Liver (tissue), 9 donors: ENCODE data around the gene PRR5L. TPM values are rescaled to one million over a fixed set of nuclear protein-coding genes. Genes with fewer than 3 reads are reported as not detected.

Experiments
- DNase-seq: peaks from one replicate; pipeline ENCODE4 v3.0.0-alpha.2; 2017; ENCODE audit warnings: low spot score
- H3K27ac ChIP-seq, 2 donors: one replicate each; pipeline ENCODE4 v1.7.0; 2013; ENCODE audit warnings: inconsistent platforms in 2 of 2, low read length in 2 of 2, control low read depth in 1 of 2, low read depth in 1 of 2, mild to moderate bottlenecking in 1 of 2
- H3K27me3 ChIP-seq, 4 donors: one replicate each; pipeline versions ENCODE4 v1.6.1 to v1.7.0; 2013; ENCODE audit warnings: low read length in 3 of 4, inconsistent platforms in 1 of 4, mild to moderate bottlenecking in 1 of 4, moderate library complexity in 1 of 4; ENCODE audit not compliant: control insufficient read depth in 4 of 4, insufficient read depth in 4 of 4
- H3K36me3 ChIP-seq, 4 donors: one replicate each; pipeline versions ENCODE4 v1.6.1 to v1.7.0; 2013; ENCODE audit warnings: low read length in 3 of 4, mild to moderate bottlenecking in 3 of 4, low read depth in 1 of 4, moderate library complexity in 1 of 4; ENCODE audit not compliant: control insufficient read depth in 4 of 4, insufficient read depth in 3 of 4
- H3K4me1 ChIP-seq, 4 donors: one replicate each; pipeline versions ENCODE4 v1.6.1 to v1.7.0; 2013; ENCODE audit warnings: low read length in 3 of 4, mild to moderate bottlenecking in 3 of 4, moderate library complexity in 1 of 4; ENCODE audit not compliant: control insufficient read depth in 4 of 4, insufficient read depth in 4 of 4
- H3K4me3 ChIP-seq, 3 donors: one replicate each; pipeline versions ENCODE4 v1.6.1 to v1.7.0; 2013; ENCODE audit warnings: low read length in 3 of 3, control low read depth in 1 of 3, low read depth in 1 of 3, mild to moderate bottlenecking in 1 of 3
- H3K9ac ChIP-seq, 2 donors: one replicate each; pipeline ENCODE4 v1.7.0; 2013; ENCODE audit warnings: low read length in 2 of 2, mild to moderate bottlenecking in 2 of 2, moderate library complexity in 2 of 2, control low read depth in 1 of 2, low read depth in 1 of 2
- H3K9me3 ChIP-seq, 4 donors: one replicate each; pipeline versions ENCODE4 v1.6.1 to v1.7.0; 2013; ENCODE audit warnings: low read length in 3 of 4; ENCODE audit not compliant: control insufficient read depth in 4 of 4
- GABPA ChIP-seq, 2 donors: IDR thresholded peaks in 1 of 2; conservative IDR thresholded peaks in 1 of 2; 2 replicates each; pipeline ENCODE4 v1.6.1; 2016; ENCODE audit warnings: antibody characterized with exemption in 2 of 2, mild to moderate bottlenecking in 1 of 2, moderate library complexity in 1 of 2
- HNF4A ChIP-seq, 2 donors: conservative IDR thresholded peaks; 2 replicates each; pipeline ENCODE4 v1.6.1; 2016; ENCODE audit warnings: antibody characterized with exemption in 2 of 2, mild to moderate bottlenecking in 2 of 2
- NR2F2 ChIP-seq: IDR thresholded peaks from 2 replicates; pipeline ENCODE4 v1.6.1; 2016; ENCODE audit warnings: antibody characterized with exemption
- RAD21 ChIP-seq, 2 donors: IDR thresholded peaks; 2 replicates each; pipeline ENCODE4 v1.6.1; 2016; ENCODE audit warnings: antibody characterized with exemption in 2 of 2, mild to moderate bottlenecking in 2 of 2
- SP1 ChIP-seq: IDR thresholded peaks from 2 replicates; pipeline ENCODE4 v1.6.1; 2018; ENCODE audit warnings: antibody characterized with exemption, mild to moderate bottlenecking
- TAF1 ChIP-seq: conservative IDR thresholded peaks from 2 replicates; pipeline ENCODE4 v1.6.1; 2016; ENCODE audit warnings: antibody characterized with exemption, mild to moderate bottlenecking
- YY1 ChIP-seq: IDR thresholded peaks from 2 replicates; pipeline ENCODE4 v1.6.1; 2016; ENCODE audit warnings: antibody characterized with exemption, mild to moderate bottlenecking
- WGBS: extraction: QIAGEN DNeasy Blood & Tissue Kit; methylation state at CpG from one replicate; pipeline ENCODE4 v1.1.7; 2013; 5-methylcytosine and 5-hydroxymethylcytosine counted together
- polyA plus RNA-seq, 2 donors: library from polyadenylated mRNA; stranded (reverse) in 1 of 2; unstranded in 1 of 2; fragments of 200-250 nt in 1 of 2; fragments of >200 nt in 1 of 2; fragmentation: Nextera tagmentation in 1 of 2; extraction: Ambion mirVana in 1 of 2; gene quantifications; one replicate each; pipeline versions ENCODE4 v1.2.1 to v1.2.3, GENCODE V29; 2013 to 2015
- total RNA-seq, 2 donors: library from RNA; depleted of rRNA; stranded (reverse); fragments of >200 nt; gene quantifications; one replicate each; pipeline ENCODE4 v1.2.3, GENCODE V29; 2014
- TF ChIP-seq, protein P1 (sequence below): IDR thresholded peaks from 2 replicates; pipeline ENCODE4 v1.6.1; 2016; ENCODE audit warnings: antibody characterized with exemption
- TF ChIP-seq, protein P2 (sequence below): fragments of 150-350 bp; IDR thresholded peaks from 2 replicates; pipeline ENCODE4 v1.5.1; 2017; ENCODE audit warnings: improper control_type of control experiment, low read depth, low read length; ENCODE audit not compliant: missing input control
- TF ChIP-seq, protein P3 (sequence below): IDR thresholded peaks from 2 replicates; pipeline ENCODE4 v1.6.1; 2016; ENCODE audit warnings: antibody characterized with exemption
- TF ChIP-seq, protein P4 (sequence below): IDR thresholded peaks from 2 replicates; pipeline ENCODE4 v1.6.1; 2016; ENCODE audit warnings: antibody characterized with exemption, mild to moderate bottlenecking
- donor health status: healthy.
- donor health status: healthy.
- donor health status: healthy.
- donor health status: healthy.
- donor health status: healthy.

Gene PRR5L
- total and polyA plus RNA-seq, 4 donors = 1.2 to 8.5 (median 4.5) TPM

DNA sequence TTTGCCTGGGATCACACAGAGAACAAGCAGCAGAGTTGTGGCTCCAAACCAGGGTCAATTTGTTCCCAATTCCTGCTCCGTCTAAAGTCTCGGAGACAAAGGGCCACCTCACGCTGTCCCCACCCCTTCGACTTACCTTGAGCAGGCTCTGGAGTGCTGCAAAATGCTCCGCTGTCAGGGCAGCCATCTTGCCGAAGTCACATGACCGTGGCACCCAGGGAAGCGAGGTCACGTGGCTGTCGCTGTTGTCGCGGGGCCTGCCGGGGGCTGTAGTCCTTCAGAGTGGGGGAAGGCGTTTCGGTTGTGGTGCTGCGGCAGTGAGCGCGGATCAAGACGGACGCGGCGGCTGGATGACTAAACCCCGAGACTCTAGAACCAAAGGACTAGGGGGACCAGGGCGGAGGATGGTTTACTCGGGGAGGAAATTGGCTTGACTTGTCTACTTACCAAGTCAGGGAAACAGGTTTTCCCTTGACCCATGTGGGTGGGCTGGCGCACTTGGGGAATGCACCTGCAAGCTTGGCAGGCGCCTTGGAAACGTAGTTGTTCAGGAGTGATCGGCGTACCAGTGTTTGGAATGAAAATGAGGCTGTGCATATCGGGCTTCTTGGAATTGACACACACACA, 6.7 kb upstream of the PRR5L start, which contains the start of gene COMMD9:
Gene COMMD9, minus strand, starts transcription at position 199 of the 627 bp plus-strand sequence. Its CDS starts 12 bp downstream, at position 187.
- no peaks in the 10 kb centered on the region for H3K9me3 ChIP-seq
- peak; percentile 89 for DNase-seq
- peaks cover 3 to 20% (median 14%) of the 10 kb centered on the region in 4 donors for H3K4me1 ChIP-seq
- H3K27me3 ChIP-seq = no peaks in the 10 kb centered on the region
- H3K4me3 ChIP-seq = peak within 1 kb of the TSS; percentile 75 to 99 (median 84)
- H3K27ac ChIP-seq = peak within 1 kb of the TSS in 1 of 2 donors; percentile 41
- H3K9ac ChIP-seq = peak within 1 kb of the TSS; percentile 66 to 80
- TF ChIP-seq TAF1 (peak; percentile 85), RAD21 (IDR thresholded peaks at IDR 0.05) (peak in 1 of 2 donors; percentile 40), GABPA (IDR thresholded peaks at IDR 0.05 in 1 of 2, conservative IDR thresholded peaks at IDR 0.05 in 1 of 2) (peak in 1 of 2 donors; percentile 44), YY1 (peak; percentile 100), HNF4A (conservative IDR thresholded peaks at IDR 0.05) (peak in 1 of 2 donors; percentile 3), SP1 (peak; percentile 23)
- TF ChIP-seq, protein P1, sequence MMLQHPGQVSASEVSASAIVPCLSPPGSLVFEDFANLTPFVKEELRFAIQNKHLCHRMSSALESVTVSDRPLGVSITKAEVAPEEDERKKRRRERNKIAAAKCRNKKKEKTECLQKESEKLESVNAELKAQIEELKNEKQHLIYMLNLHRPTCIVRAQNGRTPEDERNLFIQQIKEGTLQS = no peak
- TF ChIP-seq, protein P2, sequence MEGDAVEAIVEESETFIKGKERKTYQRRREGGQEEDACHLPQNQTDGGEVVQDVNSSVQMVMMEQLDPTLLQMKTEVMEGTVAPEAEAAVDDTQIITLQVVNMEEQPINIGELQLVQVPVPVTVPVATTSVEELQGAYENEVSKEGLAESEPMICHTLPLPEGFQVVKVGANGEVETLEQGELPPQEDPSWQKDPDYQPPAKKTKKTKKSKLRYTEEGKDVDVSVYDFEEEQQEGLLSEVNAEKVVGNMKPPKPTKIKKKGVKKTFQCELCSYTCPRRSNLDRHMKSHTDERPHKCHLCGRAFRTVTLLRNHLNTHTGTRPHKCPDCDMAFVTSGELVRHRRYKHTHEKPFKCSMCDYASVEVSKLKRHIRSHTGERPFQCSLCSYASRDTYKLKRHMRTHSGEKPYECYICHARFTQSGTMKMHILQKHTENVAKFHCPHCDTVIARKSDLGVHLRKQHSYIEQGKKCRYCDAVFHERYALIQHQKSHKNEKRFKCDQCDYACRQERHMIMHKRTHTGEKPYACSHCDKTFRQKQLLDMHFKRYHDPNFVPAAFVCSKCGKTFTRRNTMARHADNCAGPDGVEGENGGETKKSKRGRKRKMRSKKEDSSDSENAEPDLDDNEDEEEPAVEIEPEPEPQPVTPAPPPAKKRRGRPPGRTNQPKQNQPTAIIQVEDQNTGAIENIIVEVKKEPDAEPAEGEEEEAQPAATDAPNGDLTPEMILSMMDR = no peak
- TF ChIP-seq, protein P3, sequence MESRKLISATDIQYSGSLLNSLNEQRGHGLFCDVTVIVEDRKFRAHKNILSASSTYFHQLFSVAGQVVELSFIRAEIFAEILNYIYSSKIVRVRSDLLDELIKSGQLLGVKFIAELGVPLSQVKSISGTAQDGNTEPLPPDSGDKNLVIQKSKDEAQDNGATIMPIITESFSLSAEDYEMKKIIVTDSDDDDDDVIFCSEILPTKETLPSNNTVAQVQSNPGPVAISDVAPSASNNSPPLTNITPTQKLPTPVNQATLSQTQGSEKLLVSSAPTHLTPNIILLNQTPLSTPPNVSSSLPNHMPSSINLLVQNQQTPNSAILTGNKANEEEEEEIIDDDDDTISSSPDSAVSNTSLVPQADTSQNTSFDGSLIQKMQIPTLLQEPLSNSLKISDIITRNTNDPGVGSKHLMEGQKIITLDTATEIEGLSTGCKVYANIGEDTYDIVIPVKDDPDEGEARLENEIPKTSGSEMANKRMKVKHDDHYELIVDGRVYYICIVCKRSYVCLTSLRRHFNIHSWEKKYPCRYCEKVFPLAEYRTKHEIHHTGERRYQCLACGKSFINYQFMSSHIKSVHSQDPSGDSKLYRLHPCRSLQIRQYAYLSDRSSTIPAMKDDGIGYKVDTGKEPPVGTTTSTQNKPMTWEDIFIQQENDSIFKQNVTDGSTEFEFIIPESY = peak; percentile 73
- no peaks in the 10 kb centered on the region for H3K36me3 ChIP-seq
- under 1% methylated on average over 31 of the region's 31 CpGs for WGBS

DNA sequence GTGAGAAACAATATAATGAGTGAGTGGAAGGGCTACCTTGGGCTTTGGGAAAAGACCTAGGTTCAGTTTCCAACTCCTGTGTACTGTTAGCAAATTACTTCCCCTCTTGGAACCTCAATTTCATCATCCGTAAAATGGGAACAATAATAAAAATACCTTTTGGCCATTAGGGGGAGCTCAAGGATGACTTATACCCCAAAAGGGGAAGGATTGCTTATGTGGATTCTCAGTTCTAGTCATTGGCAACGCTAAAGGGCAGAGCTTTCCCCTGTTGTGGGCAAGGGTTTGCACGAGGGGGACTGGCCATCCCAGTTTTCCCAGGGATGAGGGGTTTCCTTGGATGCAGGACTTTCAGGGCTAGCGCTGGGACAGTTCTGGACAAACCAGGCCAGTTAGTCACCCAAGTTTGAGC, 3.8 kb upstream of the PRR5L start:
- Histone ChIP-seq H3K9ac (no peak overlapping the region), H3K27me3 (no peaks in the 10 kb centered on the region), H3K4me3 (no peak overlapping the region), H3K4me1 (peaks cover 3 to 20% (median 14%) of the 10 kb centered on the region in 4 donors), H3K36me3 (no peaks in the 10 kb centered on the region), H3K27ac (no peak overlapping the region), H3K9me3 (no peaks in the 10 kb centered on the region)
- TF ChIP-seq HNF4A (conservative IDR thresholded peaks at IDR 0.05) = no peak
- TF ChIP-seq, protein P4, sequence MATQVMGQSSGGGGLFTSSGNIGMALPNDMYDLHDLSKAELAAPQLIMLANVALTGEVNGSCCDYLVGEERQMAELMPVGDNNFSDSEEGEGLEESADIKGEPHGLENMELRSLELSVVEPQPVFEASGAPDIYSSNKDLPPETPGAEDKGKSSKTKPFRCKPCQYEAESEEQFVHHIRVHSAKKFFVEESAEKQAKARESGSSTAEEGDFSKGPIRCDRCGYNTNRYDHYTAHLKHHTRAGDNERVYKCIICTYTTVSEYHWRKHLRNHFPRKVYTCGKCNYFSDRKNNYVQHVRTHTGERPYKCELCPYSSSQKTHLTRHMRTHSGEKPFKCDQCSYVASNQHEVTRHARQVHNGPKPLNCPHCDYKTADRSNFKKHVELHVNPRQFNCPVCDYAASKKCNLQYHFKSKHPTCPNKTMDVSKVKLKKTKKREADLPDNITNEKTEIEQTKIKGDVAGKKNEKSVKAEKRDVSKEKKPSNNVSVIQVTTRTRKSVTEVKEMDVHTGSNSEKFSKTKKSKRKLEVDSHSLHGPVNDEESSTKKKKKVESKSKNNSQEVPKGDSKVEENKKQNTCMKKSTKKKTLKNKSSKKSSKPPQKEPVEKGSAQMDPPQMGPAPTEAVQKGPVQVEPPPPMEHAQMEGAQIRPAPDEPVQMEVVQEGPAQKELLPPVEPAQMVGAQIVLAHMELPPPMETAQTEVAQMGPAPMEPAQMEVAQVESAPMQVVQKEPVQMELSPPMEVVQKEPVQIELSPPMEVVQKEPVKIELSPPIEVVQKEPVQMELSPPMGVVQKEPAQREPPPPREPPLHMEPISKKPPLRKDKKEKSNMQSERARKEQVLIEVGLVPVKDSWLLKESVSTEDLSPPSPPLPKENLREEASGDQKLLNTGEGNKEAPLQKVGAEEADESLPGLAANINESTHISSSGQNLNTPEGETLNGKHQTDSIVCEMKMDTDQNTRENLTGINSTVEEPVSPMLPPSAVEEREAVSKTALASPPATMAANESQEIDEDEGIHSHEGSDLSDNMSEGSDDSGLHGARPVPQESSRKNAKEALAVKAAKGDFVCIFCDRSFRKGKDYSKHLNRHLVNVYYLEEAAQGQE = no peak
- peak; percentile 79 to 85 for TF ChIP-seq RAD21 (IDR thresholded peaks at IDR 0.05)
- TF ChIP-seq, protein P1 = no peak
- TF ChIP-seq SP1 = no peak
- TF ChIP-seq, protein P2 = peak; percentile 42
- no peak for TF ChIP-seq NR2F2
- WGBS = 24% methylated on average over 4 of the region's 4 CpGs
- DNase-seq = no peak
